A673 (cell line): ENCODE data around the gene SEPTIN1. TPM values are rescaled to one million over a fixed set of nuclear protein-coding genes. Genes with fewer than 3 reads are reported as not detected.

ENCODE experiments used
- BruUV-seq: library from RNA; stranded (reverse); fragments of 400-500 nt; replicated peaks from 2 replicates; lab custom pipeline; 2021; lab: Mats Ljungman, UMichigan
- CTCF ChIA-PET: fragments of 300-600 bp; sonication (Branson Sonifier 250); formaldehyde crosslinking; loops from one replicate; lab custom pipeline; 2022; ENCODE audit warnings: antibody characterized with exemption; lab: Charles Lee
- POLR2A ChIA-PET: fragments of 300-600 bp; sonication (Branson Sonifier 250); formaldehyde crosslinking; loops from one replicate; lab custom pipeline; 2022; ENCODE audit warnings: antibody characterized with exemption; ENCODE audit not compliant: low non-redundant PET; lab: Charles Lee
- DNase-seq: peaks from one replicate; pipeline ENCODE4 v3.0.0-alpha.2; 2015; ENCODE audit warnings: low spot score
- H3K27ac ChIP-seq: fragments of 200-600 bp; sonication (generic); 2 replicates; pipeline ENCODE4 v1.5.1; 2016; ENCODE audit warnings: mixed run types, low read depth, mild to moderate bottlenecking, mixed read lengths, antibody characterized with exemption, low read length; ENCODE audit not compliant: poor library complexity, severe bottlenecking
- H3K27me3 ChIP-seq: fragments of 200-600 bp; sonication (generic); replicated peaks from 2 replicates; pipeline ENCODE4 v1.6.1; 2017; ENCODE audit warnings: mixed run types, low read depth, mild to moderate bottlenecking, mixed read lengths, antibody characterized with exemption, low read length; ENCODE audit not compliant: insufficient read depth, poor library complexity
- H3K36me3 ChIP-seq: fragments of 200-600 bp; sonication (generic); 2 replicates; pipeline ENCODE4 v1.6.1; 2016; ENCODE audit warnings: mixed run types, mild to moderate bottlenecking, mixed read lengths, antibody characterized with exemption, low read length; ENCODE audit not compliant: insufficient read depth, poor library complexity, severe bottlenecking
- H3K4me1 ChIP-seq: fragments of 200-600 bp; sonication (generic); 2 replicates; pipeline ENCODE4 v1.6.1; 2017; ENCODE audit warnings: mixed run types, mild to moderate bottlenecking, mixed read lengths, antibody characterized with exemption, low read length; ENCODE audit not compliant: insufficient read depth, poor library complexity, severe bottlenecking
- H3K4me3 ChIP-seq: fragments of 200-600 bp; sonication (generic); 2 replicates; pipeline ENCODE4 v1.5.1; 2016; ENCODE audit warnings: low read depth, mixed run types, mild to moderate bottlenecking, mixed read lengths, low read length; ENCODE audit not compliant: poor library complexity, severe bottlenecking
- H3K9me3 ChIP-seq: fragments of 200-600 bp; sonication (generic); 2 replicates; pipeline ENCODE4 v1.6.1; 2016; ENCODE audit warnings: mixed run types, low read depth, mild to moderate bottlenecking, mixed read lengths, antibody characterized with exemption, low read length; ENCODE audit not compliant: poor library complexity, severe bottlenecking
- CTCF ChIP-seq: fragments of 300-800, 200-600 bp; sonication (generic); conservative IDR thresholded peaks from 2 replicates; pipeline ENCODE4 v1.5.1; 2017; ENCODE audit warnings: low read depth, mild to moderate bottlenecking, antibody characterized with exemption, low read length, moderate library complexity, mixed read lengths
- EZH2 ChIP-seq: fragments of 200-600 bp; sonication (generic); IDR thresholded peaks from 2 replicates; pipeline ENCODE4 v1.6.1; 2017; ENCODE audit warnings: borderline replicate concordance, low read depth, mild to moderate bottlenecking, mixed read lengths, antibody characterized with exemption, low read length; ENCODE audit not compliant: poor library complexity, severe bottlenecking
- intact Hi-C: fragments of 100-400 bp; cut with micrococcal nuclease; formaldehyde crosslinking; loops from one replicate; pipeline ENCODE4 v1.10.0; 2022; ENCODE audit not compliant: unreplicated experiment
- total RNA-seq: library from RNA; stranded (reverse); gene quantifications from 2 replicates; pipeline ENCODE4 v1.2.3, GENCODE V29; 2021

SEPTIN1 gene
- total RNA-seq, 1 experiment from 2014 or later: 0.86 TPM

DNA sequence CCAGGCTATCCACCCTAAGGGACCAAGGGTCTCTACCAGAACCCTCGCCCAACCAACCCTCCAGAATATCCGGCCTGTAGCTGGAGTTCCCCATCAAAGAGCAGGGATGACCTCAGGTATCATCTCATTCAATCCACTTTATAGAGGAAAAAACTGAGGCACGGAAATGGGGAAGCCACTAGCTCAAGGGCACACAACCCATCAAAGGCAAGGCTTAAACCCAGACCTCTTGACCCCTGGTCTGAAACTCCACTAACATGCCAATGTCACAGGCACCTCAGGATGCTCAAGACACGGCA, 13.6 kb downstream of the SEPTIN1 start:
- peaks cover 8% of the 10 kb centered on the region for H3K4me1 ChIP-seq
- DNase-seq: no peak
- intact Hi-C loops: no loop called here
- peaks cover 18% of the 10 kb centered on the region for H3K36me3 ChIP-seq
- H3K27me3 ChIP-seq: no peaks in the 10 kb centered on the region
- H3K27ac ChIP-seq: peak overlapping the region; percentile 83
- peak overlapping the region; percentile 94 for H3K4me3 ChIP-seq
- ChIA-PET CTCF (no interaction called here), POLR2A (no interaction called here)
- no peaks in the 10 kb centered on the region for H3K9me3 ChIP-seq
- no TSS peak for BruUV-seq
- TF ChIP-seq CTCF: no peak
- no peak for TF ChIP-seq EZH2

- ChIA-PET POLR2A (no interaction called here), CTCF (no interaction called here)
- peak overlapping the region; percentile 83 for H3K27ac ChIP-seq
- peak overlapping the region; percentile 94 for H3K4me3 ChIP-seq
- no peaks in the 10 kb centered on the region for H3K27me3 ChIP-seq
- H3K9me3 ChIP-seq: no peaks in the 10 kb centered on the region
- peaks cover 8% of the 10 kb centered on the region for H3K4me1 ChIP-seq
- intact Hi-C loops: no loop called here
- BruUV-seq: no TSS peak
- TF ChIP-seq EZH2 (no peak), CTCF (no peak)
- DNase-seq: no peak
- H3K36me3 ChIP-seq: peaks cover 18% of the 10 kb centered on the region
Observed at GRCh38 chr16:30368122-30368791, 14.1 kb downstream of the SEPTIN1 start.

DNA sequence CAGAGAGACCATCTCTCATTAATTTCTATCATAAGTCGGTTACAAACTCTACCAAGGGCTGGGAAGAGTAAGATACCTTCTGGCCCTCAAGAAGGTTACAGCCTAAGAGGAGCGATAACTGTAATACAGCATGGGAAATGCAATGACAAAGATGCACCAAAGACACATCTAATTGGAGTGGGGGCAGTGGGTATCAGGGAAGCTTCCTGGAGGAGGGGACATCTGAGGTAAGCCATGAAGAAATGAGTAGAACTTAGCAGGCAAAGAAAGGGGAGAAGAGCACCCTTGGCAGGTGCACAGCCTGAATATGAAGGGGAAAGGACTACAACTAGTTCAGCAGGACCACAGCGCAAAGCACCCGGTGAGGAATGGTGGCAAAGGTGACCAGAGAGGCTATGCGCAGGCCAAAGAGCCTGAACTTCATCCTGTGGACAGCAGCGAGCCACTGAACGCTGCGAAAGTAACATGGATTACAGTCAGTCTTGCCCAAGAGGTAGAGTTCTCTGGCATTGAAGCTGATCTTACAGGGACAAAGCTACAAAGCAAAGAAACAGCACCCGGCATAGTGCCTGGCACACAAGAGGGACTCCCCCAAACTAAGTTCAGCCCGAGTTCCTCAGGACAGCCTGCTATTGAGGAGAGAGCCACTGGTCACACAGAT, 14.9 kb downstream of the SEPTIN1 start:
- no peaks in the 10 kb centered on the region for H3K9me3 ChIP-seq
- TF ChIP-seq EZH2 (no peak), CTCF (no peak)
- H3K27me3 ChIP-seq: no peaks in the 10 kb centered on the region
- ChIA-PET CTCF (no interaction called here), POLR2A (no interaction called here)
- H3K36me3 ChIP-seq: peaks cover 18% of the 10 kb centered on the region
- intact Hi-C loops: no loop called here
- DNase-seq: no peak
- H3K4me1 ChIP-seq: peaks cover 8% of the 10 kb centered on the region
- no peak overlapping the region for H3K27ac ChIP-seq
- peak overlapping the region; percentile 94 for H3K4me3 ChIP-seq
- BruUV-seq: no TSS peak
